Stimulated activated naive CD8-positive, alpha-beta T cell treated with anti-CD3 and anti-CD28 coated beads, Interleukin-15, amount 100 ng/mL, for 72 hours (primary cell): Measurements from ENCODE around the gene SUGCT.
A peak's percentile ranks its signal among the peaks of the same experiment; 100 is the strongest.
"Not testable (repeated sequence)": the region's sequence is repeated elsewhere in the genome, so short reads cannot be mapped to it uniquely, and the experiment has no call there.

Experiments used
- ATAC-seq: fragments of 150-1000 bp; cut with Tn5 transposase; 2 replicates; pipeline ENCODE4 v1.10.0; 2021; ENCODE audit warnings: mild to moderate bottlenecking, moderate library complexity
- DNase-seq, 2 donors: peaks; one replicate each; pipeline ENCODE4 v3.0.0; 2021 to 2022
- H3K27ac Mint-ChIP-seq, 2 donors: one replicate each; pipeline ENCODE4 v1.8.0; 2022; ENCODE audit warnings: mild to moderate bottlenecking in 2 of 2, mixed read lengths in 2 of 2, moderate library complexity in 2 of 2
- H3K27me3 Mint-ChIP-seq: one replicate; pipeline ENCODE4 v1.8.0; 2022; ENCODE audit warnings: mixed read lengths
- H3K4me1 Mint-ChIP-seq: one replicate; pipeline ENCODE4 v1.8.0; 2022; ENCODE audit warnings: mild to moderate bottlenecking, mixed read lengths
- H3K4me3 Mint-ChIP-seq, 2 donors: one replicate each; pipeline ENCODE4 v1.8.0; 2022; ENCODE audit warnings: mild to moderate bottlenecking in 2 of 2, mixed read lengths in 2 of 2, moderate library complexity in 1 of 2
- H3K9me3 Mint-ChIP-seq, 2 donors: one replicate each; pipeline ENCODE4 v1.8.0; 2022; ENCODE audit warnings: mixed read lengths in 2 of 2

The SUGCT gene

GRCh38 chr7:40638545-40639320 lies 503.9 kb downstream of the SUGCT start:
- DNase-seq, result no peak
- Mint-ChIP-seq H3K4me3 (no peak overlapping the region), H3K9me3 (no peaks in the 10 kb centered on the region), H3K27ac (peak overlapping the region in 1 of 2 donors; percentile 6), H3K27me3 (peaks cover 8% of the 10 kb centered on the region), H3K4me1 (peaks cover 6% of the 10 kb centered on the region)
- ATAC-seq, result no peak

GRCh38 chr7:40640566-40640965 lies 505.8 kb downstream of the SUGCT start:
- no peak overlapping the region for H3K4me3 Mint-ChIP-seq
- DNase-seq (no peak), ATAC-seq (no peak)
- peaks cover 17% of the 10 kb centered on the region for H3K4me1 Mint-ChIP-seq
- peaks cover 8% of the 10 kb centered on the region for H3K27me3 Mint-ChIP-seq
- H3K27ac Mint-ChIP-seq, result no peak overlapping the region
- no peaks in the 10 kb centered on the region for H3K9me3 Mint-ChIP-seq

GRCh38 chr7:40641701-40642100 lies 506.9 kb downstream of the SUGCT start:
- DNase-seq (no peak), ATAC-seq (no peak)
- Mint-ChIP-seq H3K4me1 (peaks cover 17% of the 10 kb centered on the region), H3K9me3 (no peaks in the 10 kb centered on the region), H3K27me3 (peaks cover 8% of the 10 kb centered on the region), H3K4me3 (no peak overlapping the region), H3K27ac (no peak overlapping the region)

- H3K9me3 Mint-ChIP-seq, result no peaks in the 10 kb centered on the region
- peaks cover 17% of the 10 kb centered on the region for H3K4me1 Mint-ChIP-seq
- H3K27ac Mint-ChIP-seq, result no peak overlapping the region
- ATAC-seq (no peak), DNase-seq (no peak)
- no peak overlapping the region for H3K4me3 Mint-ChIP-seq
- H3K27me3 Mint-ChIP-seq, result peaks cover 3% of the 10 kb centered on the region
These were observed 508.9 kb downstream of the SUGCT start for GRCh38 chr7:40643664-40644063.

GRCh38 chr7:40644454-40645188 lies 509.8 kb downstream of the SUGCT start:
- H3K4me3 Mint-ChIP-seq, result peak overlapping the region; percentile 19 to 60
- peaks cover 17% of the 10 kb centered on the region for H3K4me1 Mint-ChIP-seq
- H3K9me3 Mint-ChIP-seq, result no peaks in the 10 kb centered on the region
- H3K27ac Mint-ChIP-seq, result peak overlapping the region; percentile 45 to 93
- DNase-seq, result peak; percentile 20 to 38
- no peaks in the 10 kb centered on the region for H3K27me3 Mint-ChIP-seq
- ATAC-seq, result peak; percentile 87

- H3K9me3 Mint-ChIP-seq, result no peaks in the 10 kb centered on the region
- DNase-seq (no peak), ATAC-seq (no peak)
- H3K4me3 Mint-ChIP-seq, result peak overlapping the region; percentile 19 to 60
- peaks cover 17% of the 10 kb centered on the region for H3K4me1 Mint-ChIP-seq
- peak overlapping the region; percentile 45 to 93 for H3K27ac Mint-ChIP-seq
- H3K27me3 Mint-ChIP-seq, result no peaks in the 10 kb centered on the region
These were observed 510.4 kb downstream of the SUGCT start for GRCh38 chr7:40645197-40645596.

GRCh38 chr7:40646717-40647116 lies 511.9 kb downstream of the SUGCT start:
- DNase-seq (no peak), ATAC-seq (no peak)
- Mint-ChIP-seq H3K4me1 (peaks cover 19% of the 10 kb centered on the region), H3K27ac (no peak overlapping the region), H3K4me3 (no peak overlapping the region), H3K27me3 (no peaks in the 10 kb centered on the region), H3K9me3 (peaks cover 4 to 7% of the 10 kb centered on the region in 2 donors)

- H3K27me3 Mint-ChIP-seq, result peaks cover 3% of the 10 kb centered on the region
- peaks cover 17% of the 10 kb centered on the region for H3K4me1 Mint-ChIP-seq
- no peak overlapping the region for H3K4me3 Mint-ChIP-seq
- ATAC-seq (no peak), DNase-seq (no peak)
- H3K9me3 Mint-ChIP-seq, result peaks cover 4 to 7% of the 10 kb centered on the region in 2 donors
- H3K27ac Mint-ChIP-seq, result no peak overlapping the region
These were observed 512.9 kb downstream of the SUGCT start for GRCh38 chr7:40647719-40648118.

- H3K27me3 Mint-ChIP-seq, result peaks cover 8% of the 10 kb centered on the region
- DNase-seq (no peak), ATAC-seq (no peak)
- H3K9me3 Mint-ChIP-seq, result peaks cover 4 to 7% of the 10 kb centered on the region in 2 donors
- no peak overlapping the region for H3K4me3 Mint-ChIP-seq
- H3K4me1 Mint-ChIP-seq, result peaks cover 17% of the 10 kb centered on the region
- no peak overlapping the region for H3K27ac Mint-ChIP-seq
These were observed 514.4 kb downstream of the SUGCT start for GRCh38 chr7:40649247-40649646.

GRCh38 chr7:40650903-40651302 lies 516.1 kb downstream of the SUGCT start:
- H3K4me3 Mint-ChIP-seq, H3K4me1 Mint-ChIP-seq, H3K9me3 Mint-ChIP-seq, H3K27me3 Mint-ChIP-seq, H3K27ac Mint-ChIP-seq, DNase-seq, ATAC-seq: not testable (repeated sequence)

- Mint-ChIP-seq H3K9me3 (peaks cover 4 to 7% of the 10 kb centered on the region in 2 donors), H3K27ac (no peak overlapping the region), H3K4me1 (peaks cover 6% of the 10 kb centered on the region), H3K27me3 (peaks cover 8% of the 10 kb centered on the region), H3K4me3 (no peak overlapping the region)
- ATAC-seq (no peak), DNase-seq (no peak)
These were observed 519.4 kb downstream of the SUGCT start for GRCh38 chr7:40654171-40654570.

- DNase-seq (no peak), ATAC-seq (no peak)
- Mint-ChIP-seq H3K4me3 (no peak overlapping the region), H3K27me3 (peaks cover 9% of the 10 kb centered on the region), H3K4me1 (peaks cover 6% of the 10 kb centered on the region), H3K9me3 (peaks cover 4 to 7% of the 10 kb centered on the region in 2 donors), H3K27ac (no peak overlapping the region)
These were observed 520.6 kb downstream of the SUGCT start for GRCh38 chr7:40655426-40655825.

GRCh38 chr7:40656349-40656748 lies 521.5 kb downstream of the SUGCT start:
- H3K9me3 Mint-ChIP-seq, result peaks cover 1 to 7% of the 10 kb centered on the region in 2 donors
- H3K4me1 Mint-ChIP-seq, result peaks cover 6% of the 10 kb centered on the region
- DNase-seq, result no peak
- no peak for ATAC-seq
- no peak overlapping the region for H3K4me3 Mint-ChIP-seq
- H3K27me3 Mint-ChIP-seq, result peaks cover 14% of the 10 kb centered on the region
- no peak overlapping the region for H3K27ac Mint-ChIP-seq

GRCh38 chr7:40658729-40659128 lies 523.9 kb downstream of the SUGCT start:
- H3K4me3 Mint-ChIP-seq, result no peak overlapping the region
- no peak for DNase-seq

GRCh38 chr7:40659231-40659630 lies 524.4 kb downstream of the SUGCT start:
- ATAC-seq (no peak), DNase-seq (no peak)
- Mint-ChIP-seq H3K4me3 (no peak overlapping the region), H3K9me3 (peaks cover 0 to 7% of the 10 kb centered on the region in 2 donors), H3K27ac (no peak overlapping the region), H3K27me3 (peaks cover 6% of the 10 kb centered on the region), H3K4me1 (no peaks in the 10 kb centered on the region)

More at GRCh38 chr7:40658729-40659128, 523.9 kb downstream of the SUGCT start:
- no peak for ATAC-seq
- Mint-ChIP-seq H3K9me3 (peaks cover 0 to 7% of the 10 kb centered on the region in 2 donors), H3K27me3 (peaks cover 6% of the 10 kb centered on the region), H3K4me1 (no peaks in the 10 kb centered on the region), H3K27ac (no peak overlapping the region)

- peak overlapping the region; percentile 95 to 98 for H3K27ac Mint-ChIP-seq
- ATAC-seq, result peak; percentile 96
- peaks cover 22% of the 10 kb centered on the region for H3K27me3 Mint-ChIP-seq
- peak overlapping the region; percentile 54 to 77 for H3K4me3 Mint-ChIP-seq
- H3K4me1 Mint-ChIP-seq, result peaks cover 19% of the 10 kb centered on the region
- DNase-seq, result peak; percentile 6 to 28
- no peaks in the 10 kb centered on the region for H3K9me3 Mint-ChIP-seq
These were observed 538.5 kb downstream of the SUGCT start for GRCh38 chr7:40673285-40673684.
